GM23338 (cell line): ENCODE measurements around the gene ZC3H7A. TPM values are rescaled to one million over a fixed set of nuclear protein-coding genes. Genes with fewer than 3 reads are reported as not detected.

Experiments used
- ATAC-seq: fragments of 200-7000 bp; cut with Tn5 transposase; 3 replicates; pipeline ENCODE4 v1.9.1; 2020
- DNase-seq: peaks from one replicate; pipeline ENCODE4 v3.0.0-alpha.2; 2015; ENCODE audit warnings: low spot score
- H2AFZ ChIP-seq: fragments of 200-600 bp; sonication (generic); 2 replicates; pipeline ENCODE4 v1.8.0; 2016; ENCODE audit warnings: antibody characterized with exemption, mild to moderate bottlenecking, moderate library complexity
- H3F3A ChIP-seq: fragments of 200-600 bp; sonication (generic); replicated peaks from 2 replicates; pipeline ENCODE4 v1.8.0; 2017; ENCODE audit warnings: antibody characterized with exemption, mixed run types, low read depth
- H3K27ac ChIP-seq: fragments of 200-600 bp; sonication (generic); 2 replicates; pipeline ENCODE4 v1.6.1; 2016; ENCODE audit warnings: low read depth
- H3K27me3 ChIP-seq: fragments of 200-600 bp; sonication (generic); 2 replicates; pipeline ENCODE4 v1.8.0; 2016; ENCODE audit warnings: mild to moderate bottlenecking, mixed run types, moderate library complexity; ENCODE audit not compliant: insufficient read depth
- H3K36me3 ChIP-seq: fragments of 200-600 bp; sonication (generic); 2 replicates; pipeline ENCODE4 v1.8.0; 2016; ENCODE audit warnings: mild to moderate bottlenecking; ENCODE audit not compliant: insufficient read depth
- H3K4me1 ChIP-seq: fragments of 200-600 bp; sonication (generic); 2 replicates; pipeline ENCODE4 v1.8.0; 2016; ENCODE audit warnings: mild to moderate bottlenecking, moderate library complexity; ENCODE audit not compliant: insufficient read depth
- H3K4me2 ChIP-seq: fragments of 200-600 bp; sonication (generic); 2 replicates; pipeline ENCODE4 v1.7.1; 2017; ENCODE audit warnings: mixed run types
- H3K4me3 ChIP-seq: fragments of 200-600 bp; sonication (generic); 2 replicates; pipeline ENCODE4 v1.6.1; 2016; ENCODE audit warnings: mixed run types
- H3K79me2 ChIP-seq: fragments of 200-600 bp; sonication (generic); replicated peaks from 2 replicates; pipeline ENCODE4 v1.8.0; 2017; ENCODE audit warnings: mild to moderate bottlenecking; ENCODE audit not compliant: insufficient read depth
- H3K9me2 ChIP-seq: fragments of 200-600 bp; sonication (generic); 2 replicates; pipeline ENCODE4 v1.8.0; 2017; ENCODE audit not compliant: insufficient read depth
- H4K20me1 ChIP-seq: fragments of 200-600 bp; sonication (generic); replicated peaks from 2 replicates; pipeline ENCODE4 v1.8.0; 2017; ENCODE audit warnings: mild to moderate bottlenecking; ENCODE audit not compliant: insufficient read depth
- H3K27ac Mint-ChIP-seq: 2 replicates; pipeline ENCODE4 v1.8.0; 2020; ENCODE audit warnings: inconsistent platforms, mild to moderate bottlenecking, moderate library complexity, mixed read lengths
- H3K27me3 Mint-ChIP-seq: 3 replicates; pipeline ENCODE4 v1.8.0; 2022; ENCODE audit warnings: low read depth, mild to moderate bottlenecking, moderate library complexity, mixed read lengths, inconsistent platforms; ENCODE audit not compliant: insufficient read depth, poor library complexity
- H3K36me3 Mint-ChIP-seq: 3 replicates; pipeline ENCODE4 v1.8.0; 2021; ENCODE audit warnings: low read depth, mild to moderate bottlenecking, inconsistent platforms, moderate library complexity, mixed read lengths
- H3K4me1 Mint-ChIP-seq: 3 replicates; pipeline ENCODE4 v1.8.0; 2020; ENCODE audit warnings: mild to moderate bottlenecking, inconsistent platforms, mixed read lengths
- H3K4me3 Mint-ChIP-seq: 3 replicates; pipeline ENCODE4 v1.8.0; 2021; ENCODE audit warnings: moderate library complexity, mild to moderate bottlenecking, inconsistent platforms, mixed read lengths
- H3K9me3 Mint-ChIP-seq: 3 replicates; pipeline ENCODE4 v1.8.0; 2020; ENCODE audit warnings: moderate library complexity, mild to moderate bottlenecking, inconsistent platforms, mixed read lengths
- CREB1 ChIP-seq: fragments of 250-450 bp; sonication (Bioruptor Pico); IDR thresholded peaks from 2 replicates; pipeline ENCODE4 v1.5.0; 2020; ENCODE audit warnings: low read depth, mild to moderate bottlenecking, moderate library complexity
- ETS1 ChIP-seq: IDR thresholded peaks from 2 replicates; pipeline ENCODE4 v1.6.1; 2016; ENCODE audit warnings: antibody characterized with exemption
- EZH2 ChIP-seq: fragments of 200-600 bp; sonication (generic); IDR thresholded peaks from one replicate; pipeline ENCODE4 v1.8.0; 2017; ENCODE audit warnings: antibody characterized with exemption, mild to moderate bottlenecking, low read depth; ENCODE audit not compliant: unreplicated experiment
- EZH2phosphoT487 ChIP-seq: fragments of 200-600 bp; sonication (generic); IDR thresholded peaks from one replicate; pipeline ENCODE4 v1.8.1; 2018; ENCODE audit warnings: antibody characterized with exemption; ENCODE audit not compliant: unreplicated experiment
- NANOG ChIP-seq: IDR thresholded peaks from 2 replicates; pipeline ENCODE4 v1.6.1; 2016; ENCODE audit warnings: antibody characterized with exemption, borderline replicate concordance
- POLR2AphosphoS5 ChIP-seq: IDR thresholded peaks from 2 replicates; pipeline ENCODE4 v1.6.1; 2016; ENCODE audit warnings: antibody characterized with exemption, low read depth
- STAT1 ChIP-seq: IDR thresholded peaks from one replicate; pipeline ENCODE4 v1.6.1; 2016; ENCODE audit warnings: antibody characterized with exemption; ENCODE audit not compliant: unreplicated experiment
- ZNF331 ChIP-seq: fragments of 250-450 bp; sonication (Bioruptor Pico); IDR thresholded peaks from 2 replicates; pipeline ENCODE4 v1.5.0; 2020; ENCODE audit warnings: low read depth, mild to moderate bottlenecking, moderate library complexity
- ZNF462 ChIP-seq: fragments of 250-450 bp; sonication (Bioruptor Pico); IDR thresholded peaks from 2 replicates; pipeline ENCODE4 v1.5.0; 2020; ENCODE audit warnings: mild to moderate bottlenecking, moderate library complexity
- polyA plus RNA-seq: library from polyadenylated mRNA; unstranded; fragments of >200 nt; fragmentation: Nextera tagmentation; extraction: Ambion mirVana; gene quantifications from 2 replicates; pipeline ENCODE4 v1.2.1, GENCODE V29; 2016
- total RNA-seq: library from RNA; depleted of rRNA; stranded (reverse); fragments of >200 nt; shearing (Covaris generic); gene quantifications from 2 replicates; pipeline ENCODE4 v1.2.3, GENCODE V29; 2014

Gene ZC3H7A
- total and polyA plus RNA-seq, 2 experiments from 2014 or later: 32.7 to 42.2 TPM

GRCh38 chr16:11719171-11719570 is 77.9 kb downstream of the ZC3H7A start (continued):
- no peak for TF ChIP-seq ZNF462 (CRISPR knock-in tag)

- Histone ChIP-seq H3K36me3 (0 out of 2 replicates have a peak, but pooled peaks cover 6% of the 10 kb centered on the region), H3K4me1 (0 out of 2 replicates have a peak, but pooled peaks cover 7% of the 10 kb centered on the region), H3K9me2 (no peaks in the 10 kb centered on the region), H3K4me3 (no peak overlapping the region), H3K79me2 (no peaks in the 10 kb centered on the region), H3K27me3 (no peaks in the 10 kb centered on the region), H3K4me2 (0 out of 2 replicates have a peak overlapping the region, but pooled peaks have one; percentile 4), H2AFZ (no peak overlapping the region), H4K20me1 (0 out of 2 replicates have a peak, but pooled peaks cover 2% of the 10 kb centered on the region), H3F3A (no peaks in the 10 kb centered on the region; the same call in 1 of the 2 replicates), H3K27ac (no peak overlapping the region)
- ATAC-seq (no peak), DNase-seq (no peak)
- no peak overlapping the region for H3K27ac Mint-ChIP-seq
- H3K9me3 Mint-ChIP-seq: no peaks in the 10 kb centered on the region
- H3K4me1 Mint-ChIP-seq: peaks cover 8% of the 10 kb centered on the region; the same call in 2 of the 3 replicates
- H3K27me3 Mint-ChIP-seq: no peaks in the 10 kb centered on the region
- no peak overlapping the region for H3K4me3 Mint-ChIP-seq
- H3K36me3 Mint-ChIP-seq: peaks cover 10% of the 10 kb centered on the region; the same call in 2 of the 3 replicates
- TF ChIP-seq ZNF462 (CRISPR knock-in tag): no peak
- no peak for TF ChIP-seq POLR2AphosphoS5
- no peak for TF ChIP-seq STAT1
- TF ChIP-seq EZH2phosphoT487: no peak
- no peak for TF ChIP-seq ZNF331
- no peak for TF ChIP-seq EZH2
- TF ChIP-seq ETS1: no peak
- TF ChIP-seq NANOG: no peak
- no peak for TF ChIP-seq CREB1
Observed at GRCh38 chr16:11717811-11718210, 79.2 kb downstream of the ZC3H7A start.
